ENCODE data around the gene PKD1L1. TPM values are rescaled to one million over a fixed set of nuclear protein-coding genes. Genes with fewer than 3 reads are reported as not detected.

Gene PKD1L1
- total RNA-seq, 1 donor from 2014 or later = 4.8 TPM

- Mint-ChIP-seq H3K4me3 (ENCODE audit: unreplicated experiment) (no peak overlapping the region), H3K27ac (ENCODE audit: unreplicated experiment) (peak overlapping the region; percentile 67), H3K9me3 (ENCODE audit: unreplicated experiment) (no peaks in the 10 kb centered on the region), H3K27me3 (ENCODE audit: unreplicated experiment) (peaks cover 4% of the 10 kb centered on the region), H3K4me1 (ENCODE audit: unreplicated experiment) (peaks cover 42% of the 10 kb centered on the region), H3K36me3 (ENCODE audit: low read depth, unreplicated experiment) (peaks cover 4% of the 10 kb centered on the region)
- TF ChIP-seq CTCF (IDR thresholded peaks at IDR 0.05; ENCODE audit: unreplicated experiment) = no peak
- DNase-seq (ENCODE audit: low spot score) = no peak
These were observed 7.9 kb downstream of the PKD1L1 start for GRCh38 chr7:47940088-47941013.

GRCh38 chr7:47939425-47940036 lies 8.7 kb downstream of the PKD1L1 start:
- H3K27me3 Mint-ChIP-seq (ENCODE audit: unreplicated experiment) = peaks cover 4% of the 10 kb centered on the region
- no peak for TF ChIP-seq CTCF (IDR thresholded peaks at IDR 0.05; ENCODE audit: unreplicated experiment)
- peaks cover 39% of the 10 kb centered on the region for H3K4me1 Mint-ChIP-seq (ENCODE audit: unreplicated experiment)

GRCh38 chr7:47938574-47939165 lies 9.6 kb downstream of the PKD1L1 start:
- no peak for DNase-seq (ENCODE audit: low spot score)
- TF ChIP-seq CTCF (IDR thresholded peaks at IDR 0.05; ENCODE audit: unreplicated experiment) = no peak
- H3K36me3 Mint-ChIP-seq (ENCODE audit: low read depth, unreplicated experiment) = peaks cover 4% of the 10 kb centered on the region
- H3K4me1 Mint-ChIP-seq (ENCODE audit: unreplicated experiment) = peaks cover 32% of the 10 kb centered on the region
- no peak overlapping the region for H3K4me3 Mint-ChIP-seq (ENCODE audit: unreplicated experiment)
- H3K9me3 Mint-ChIP-seq (ENCODE audit: unreplicated experiment) = no peaks in the 10 kb centered on the region
- H3K27me3 Mint-ChIP-seq (ENCODE audit: unreplicated experiment) = peaks cover 3% of the 10 kb centered on the region
- no peak overlapping the region for H3K27ac Mint-ChIP-seq (ENCODE audit: unreplicated experiment)

More at GRCh38 chr7:47939425-47940036, 8.7 kb downstream of the PKD1L1 start:
- Mint-ChIP-seq H3K27ac (ENCODE audit: unreplicated experiment) (peak overlapping the region; percentile 53), H3K36me3 (ENCODE audit: low read depth, unreplicated experiment) (peaks cover 4% of the 10 kb centered on the region), H3K9me3 (ENCODE audit: unreplicated experiment) (no peaks in the 10 kb centered on the region), H3K4me3 (ENCODE audit: unreplicated experiment) (no peak overlapping the region)
- DNase-seq (ENCODE audit: low spot score) = no peak

GRCh38 chr7:47937711-47938573 lies 10.3 kb downstream of the PKD1L1 start:
- TF ChIP-seq CTCF (IDR thresholded peaks at IDR 0.05; ENCODE audit: unreplicated experiment) = no peak
- Mint-ChIP-seq H3K4me1 (ENCODE audit: unreplicated experiment) (peaks cover 25% of the 10 kb centered on the region), H3K27me3 (ENCODE audit: unreplicated experiment) (peaks cover 3% of the 10 kb centered on the region)

More at GRCh38 chr7:47937711-47938573, 10.3 kb downstream of the PKD1L1 start:
- DNase-seq (ENCODE audit: low spot score) = no peak
- no peak overlapping the region for H3K4me3 Mint-ChIP-seq (ENCODE audit: unreplicated experiment)
- H3K36me3 Mint-ChIP-seq (ENCODE audit: low read depth, unreplicated experiment) = peaks cover 6% of the 10 kb centered on the region
- no peak overlapping the region for H3K27ac Mint-ChIP-seq (ENCODE audit: unreplicated experiment)
- H3K9me3 Mint-ChIP-seq (ENCODE audit: unreplicated experiment) = no peaks in the 10 kb centered on the region
